ENCODE results near the gene LINGO3.

GRCh38 chr19:2290441-2291184, 17.3 kb downstream of the LINGO3 start:
- TF ChIP-seq PRDM4 (tag by site-specific recombination; IDR thresholded peaks at IDR 0.05) (no peak), CTCF (tag by site-specific recombination; IDR thresholded peaks at IDR 0.05) (no peak), ZNF747 (tag by site-specific recombination; IDR thresholded peaks at IDR 0.05) (no peak), ZNF2 (tag by site-specific recombination; IDR thresholded peaks at IDR 0.05) (no peak), ZNF311 (tag by site-specific recombination; IDR thresholded peaks at IDR 0.05; ENCODE audit: borderline replicate concordance) (no peak), ZNF707 (tag by site-specific recombination; IDR thresholded peaks at IDR 0.05) (no peak), BCL11B (tag by site-specific recombination; IDR thresholded peaks at IDR 0.05; ENCODE audit: low read depth) (no peak), PATZ1 (tag by site-specific recombination; IDR thresholded peaks at IDR 0.05) (no peak), MZF1 (tag by site-specific recombination; IDR thresholded peaks at IDR 0.05; ENCODE audit: borderline replicate concordance) (no peak)
